Hepatocyte (in vitro differentiated cells): ENCODE results near the gene TMEM273. TPM values are rescaled to one million over a fixed set of nuclear protein-coding genes. Genes with fewer than 3 reads are reported as not detected.

ENCODE experiments used
- DNase-seq: peaks from one replicate; pipeline ENCODE4 v3.0.0-alpha.2; 2016; ENCODE audit warnings: low spot score
- H2AFZ ChIP-seq: fragments of 200-600 bp; sonication (generic); 2 replicates; pipeline ENCODE4 v1.6.0; 2016; ENCODE audit warnings: antibody characterized with exemption, mild to moderate bottlenecking
- H3K27ac ChIP-seq: fragments of 200-600 bp; sonication (generic); 2 replicates; pipeline ENCODE4 v1.5.1; 2016; ENCODE audit warnings: mild to moderate bottlenecking
- H3K27me3 ChIP-seq: fragments of 200-600 bp; sonication (generic); 2 replicates; pipeline ENCODE4 v1.6.1; 2016
- H3K36me3 ChIP-seq: fragments of 200-600 bp; sonication (generic); replicated peaks from 2 replicates; pipeline ENCODE4 v1.5.1; 2016; ENCODE audit warnings: low read depth; ENCODE audit not compliant: insufficient read depth
- H3K4me1 ChIP-seq: fragments of 200-600 bp; sonication (generic); 2 replicates; pipeline ENCODE4 v1.5.1; 2016; ENCODE audit warnings: mild to moderate bottlenecking, moderate library complexity; ENCODE audit not compliant: insufficient read depth
- H3K4me2 ChIP-seq: fragments of 200-600 bp; sonication (generic); 2 replicates; pipeline ENCODE4 v1.6.0; 2016
- H3K4me3 ChIP-seq: fragments of 200-600 bp; sonication (generic); 2 replicates; pipeline ENCODE4 v1.5.1; 2016; ENCODE audit warnings: mild to moderate bottlenecking
- H3K79me2 ChIP-seq: fragments of 200-600 bp; sonication (generic); 2 replicates; pipeline ENCODE4 v1.6.0; 2017; ENCODE audit warnings: mild to moderate bottlenecking
- H3K9me2 ChIP-seq: fragments of 200-600 bp; sonication (generic); replicated peaks from 2 replicates; pipeline ENCODE4 v1.6.0; 2017; ENCODE audit warnings: mild to moderate bottlenecking; ENCODE audit not compliant: insufficient read depth
- H3K9me3 ChIP-seq: fragments of 200-600 bp; sonication (generic); 2 replicates; pipeline ENCODE4 v1.5.1; 2016; ENCODE audit warnings: low read depth, mild to moderate bottlenecking
- H4K20me1 ChIP-seq: fragments of 200-600 bp; sonication (generic); 2 replicates; pipeline ENCODE4 v1.6.0; 2016; ENCODE audit warnings: mild to moderate bottlenecking; ENCODE audit not compliant: insufficient read depth, poor library complexity, severe bottlenecking
- CTCF ChIP-seq: fragments of 200-600 bp; sonication (generic); IDR thresholded peaks from 2 replicates; pipeline ENCODE4 v1.5.1; 2016; ENCODE audit warnings: antibody characterized with exemption, mild to moderate bottlenecking; ENCODE audit not compliant: poor library complexity
- EZH2 ChIP-seq: fragments of 200-600 bp; sonication (generic); IDR thresholded peaks from 2 replicates; pipeline ENCODE4 v1.6.1; 2016; ENCODE audit warnings: antibody characterized with exemption, mild to moderate bottlenecking, borderline replicate concordance
- EZH2phosphoT487 ChIP-seq: fragments of 200-600 bp; sonication (generic); IDR thresholded peaks from one replicate; pipeline ENCODE4 v1.6.1; 2018; ENCODE audit warnings: antibody characterized with exemption, mild to moderate bottlenecking, low read depth, moderate library complexity; ENCODE audit not compliant: unreplicated experiment, severe bottlenecking
- WGBS: methylation state at CpG from one replicate; pipeline ENCODE4 v1.1.6; 2016; ENCODE audit warnings: low lambda C conversion rate; ENCODE audit errors: missing lambda C conversion rate; 5-methylcytosine and 5-hydroxymethylcytosine counted together
- polyA plus RNA-seq: library from polyadenylated mRNA; unstranded; fragments of >200 nt; fragmentation: Nextera tagmentation; extraction: Ambion mirVana; gene quantifications from 2 replicates; pipeline ENCODE4 v1.2.1, GENCODE V29; 2016
- total RNA-seq: library from RNA; depleted of rRNA; stranded (reverse); fragments of >200 nt; gene quantifications from 2 replicates; pipeline ENCODE4 v1.2.3, GENCODE V29; 2014

TMEM273 gene
- total and polyA plus RNA-seq, 2 experiments from 2014 or later = 0.27 TPM; not detected in 1

- Histone ChIP-seq H3K4me2 (no peak overlapping the region), H3K9me2 (no peaks in the 10 kb centered on the region), H4K20me1 (no peaks in the 10 kb centered on the region), H3K36me3 (no peaks in the 10 kb centered on the region), H3K4me1 (no peaks in the 10 kb centered on the region), H3K27ac (peak overlapping the region; percentile 42), H3K9me3 (no peaks in the 10 kb centered on the region), H3K79me2 (no peaks in the 10 kb centered on the region), H2AFZ (no peak overlapping the region), H3K4me3 (no peak overlapping the region), H3K27me3 (peaks cover 6% of the 10 kb centered on the region)
- DNase-seq = no peak
- 92% methylated on average over 19 of the region's 19 CpGs for WGBS
- TF ChIP-seq CTCF (no peak), EZH2 (no peak), EZH2phosphoT487 (no peak)
Observed at GRCh38 chr10:49176310-49177268, 11.6 kb downstream of the TMEM273 start.

GRCh38 chr10:49175587-49176309 is 12.4 kb downstream of the TMEM273 start:
- Histone ChIP-seq H3K4me1 (no peaks in the 10 kb centered on the region), H3K27ac (no peak overlapping the region), H3K4me2 (no peak overlapping the region), H3K9me2 (no peaks in the 10 kb centered on the region), H3K9me3 (no peaks in the 10 kb centered on the region), H3K4me3 (no peak overlapping the region), H3K36me3 (no peaks in the 10 kb centered on the region), H4K20me1 (no peaks in the 10 kb centered on the region), H2AFZ (no peak overlapping the region), H3K27me3 (peaks cover 1% of the 10 kb centered on the region), H3K79me2 (no peaks in the 10 kb centered on the region)
- no peak for DNase-seq
- no peak for TF ChIP-seq EZH2
- no peak for TF ChIP-seq CTCF
- no peak for TF ChIP-seq EZH2phosphoT487
- WGBS = 95% methylated on average over 8 of the region's 8 CpGs

- Histone ChIP-seq H3K4me3 (no peak overlapping the region), H3K4me1 (no peaks in the 10 kb centered on the region), H3K36me3 (no peaks in the 10 kb centered on the region), H3K9me2 (no peaks in the 10 kb centered on the region), H3K27ac (no peak overlapping the region), H3K79me2 (no peaks in the 10 kb centered on the region), H3K27me3 (no peaks in the 10 kb centered on the region), H3K9me3 (no peaks in the 10 kb centered on the region), H3K4me2 (no peak overlapping the region), H4K20me1 (no peaks in the 10 kb centered on the region), H2AFZ (no peak overlapping the region)
- WGBS = 76% methylated on average over 10 of the region's 10 CpGs
- no peak for TF ChIP-seq CTCF
- no peak for TF ChIP-seq EZH2
- TF ChIP-seq EZH2phosphoT487 = no peak
- peak; percentile 34 for DNase-seq
Observed at GRCh38 chr10:49174926-49175500, 13.2 kb downstream of the TMEM273 start.
